ENCODE data around the gene JAM3.

Gene JAM3

DNA sequence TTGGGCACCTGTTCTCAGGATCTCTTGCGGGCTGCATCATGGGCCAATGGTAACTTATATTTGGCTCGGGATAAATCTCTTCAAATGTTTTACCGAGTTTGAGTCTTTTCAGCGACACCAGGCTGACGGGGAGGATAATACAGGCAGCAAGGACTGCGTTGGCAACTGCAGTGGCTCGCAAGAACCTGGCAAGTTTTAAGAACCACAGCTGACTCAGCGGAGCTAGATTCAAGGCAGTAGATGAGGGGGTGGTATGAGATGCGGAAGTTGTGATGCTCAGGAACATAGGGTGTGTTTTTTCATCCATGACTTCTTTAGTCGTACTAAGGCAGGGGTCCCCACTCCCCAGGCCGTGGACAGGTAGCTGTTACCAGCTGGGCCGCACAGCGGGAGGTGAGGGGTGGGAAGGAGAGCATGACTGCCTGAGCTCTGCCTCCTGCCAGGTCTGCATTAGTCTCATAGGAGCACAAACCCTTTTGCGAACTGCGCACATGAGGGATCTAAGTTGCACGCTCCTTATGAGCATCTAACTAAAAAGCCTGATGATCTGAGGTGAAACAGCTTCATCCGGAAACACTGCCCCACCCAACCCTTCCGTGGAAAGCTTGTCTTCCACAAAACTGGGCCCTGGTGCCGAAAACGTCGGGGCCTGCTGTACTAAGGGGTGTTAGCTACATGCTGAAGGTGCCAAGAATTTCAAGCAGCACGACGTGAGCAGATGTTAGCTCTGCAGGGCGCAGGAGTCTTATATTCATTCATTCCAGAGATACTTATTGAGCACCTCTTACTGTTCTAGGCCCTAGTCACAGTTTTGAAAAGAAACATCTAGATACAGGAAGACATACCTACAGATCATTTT, 6.4 kb upstream of the JAM3 start:
- DNase-seq, result no peak
- Mint-ChIP-seq H3K4me1 (peaks cover 33% of the 10 kb centered on the region), H3K4me3 (no peak overlapping the region), H3K27ac (no peak overlapping the region), H3K36me3 (peaks cover 4% of the 10 kb centered on the region), H3K27me3 (peaks cover 74% of the 10 kb centered on the region), H3K9me3 (no peaks in the 10 kb centered on the region)
- CTCF ChIA-PET, result interaction anchor here (1.1 to 4.6 kb wide), 3 partner anchors 11 to 77 kb away, joined by 3 to 32 read pairs (median 5); no protein-coding TSS in a partner anchor

DNA sequence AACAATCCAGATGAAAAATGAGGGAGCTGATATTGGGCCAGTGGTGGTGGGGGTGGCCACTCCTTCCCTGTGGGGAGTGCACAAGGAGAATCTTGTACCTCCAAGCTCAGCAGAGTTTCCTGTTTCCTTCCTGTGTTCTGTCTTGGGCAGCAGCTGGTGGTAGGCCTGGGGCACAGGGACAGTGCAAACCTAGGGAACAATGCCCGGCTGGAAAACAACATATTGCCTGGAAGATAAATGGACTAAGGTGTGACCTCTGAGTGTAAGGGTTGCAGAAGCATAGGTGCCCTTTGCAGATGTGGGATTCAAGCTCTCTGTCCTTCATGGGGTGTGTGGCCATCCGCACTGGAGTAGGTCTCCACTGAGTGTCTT, 5.8 kb upstream of the JAM3 start:
- peaks cover under 1% of the 10 kb centered on the region for H3K36me3 Mint-ChIP-seq
- peaks cover 69% of the 10 kb centered on the region for H3K27me3 Mint-ChIP-seq
- H3K9me3 Mint-ChIP-seq, result no peaks in the 10 kb centered on the region
- no peak overlapping the region for H3K27ac Mint-ChIP-seq
- CTCF ChIA-PET, result interaction anchor here (1.2 to 4.6 kb wide), 3 partner anchors 10 to 35 kb away, joined by 4 to 32 read pairs (median 5); no protein-coding TSS in a partner anchor
- H3K4me1 Mint-ChIP-seq, result peaks cover 27% of the 10 kb centered on the region
- no peak overlapping the region for H3K4me3 Mint-ChIP-seq
- DNase-seq, result no peak

DNA sequence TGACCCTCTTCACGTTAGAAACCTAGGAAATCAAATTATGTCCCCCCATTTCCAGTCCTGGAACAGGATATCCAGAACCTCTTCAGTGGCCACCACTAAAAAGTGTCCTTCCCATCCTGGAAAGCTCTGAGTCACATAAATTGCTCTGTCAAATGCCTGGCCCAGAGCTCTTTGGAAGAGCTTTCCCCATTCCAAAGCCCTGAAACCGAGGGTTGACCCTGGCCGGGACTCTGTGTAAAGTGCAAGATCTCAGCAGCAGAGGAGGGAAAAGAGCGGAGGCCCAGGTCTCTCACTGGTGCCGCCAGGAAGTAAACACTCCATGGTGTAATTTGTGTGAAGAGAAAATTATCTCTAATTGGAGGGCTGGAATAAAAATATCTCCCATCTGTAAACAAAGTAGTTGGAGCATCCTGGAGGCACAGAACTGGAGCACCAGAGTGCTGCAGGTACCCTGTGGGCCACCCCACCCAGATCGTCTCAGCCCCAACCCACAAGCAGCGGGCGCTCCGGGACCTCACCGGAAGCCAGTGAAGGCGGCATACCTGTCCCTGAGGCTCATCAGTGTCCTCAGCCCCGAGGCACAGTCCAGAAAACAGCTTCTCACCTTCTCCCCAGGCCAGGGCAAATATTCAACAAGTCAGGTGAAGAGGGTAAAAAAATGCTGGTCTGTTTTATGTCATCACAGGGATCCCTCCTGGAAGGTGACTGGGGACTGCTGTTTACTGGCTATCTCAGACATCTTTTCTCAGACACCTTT, 4.7 kb upstream of the JAM3 start:
- Mint-ChIP-seq H3K4me3 (no peak overlapping the region), H3K9me3 (no peaks in the 10 kb centered on the region), H3K27ac (no peak overlapping the region), H3K27me3 (peaks cover 69% of the 10 kb centered on the region), H3K36me3 (peaks cover 2% of the 10 kb centered on the region), H3K4me1 (peaks cover 26% of the 10 kb centered on the region)
- CTCF ChIA-PET, result interaction anchor here (1.2 kb wide), 2 partner anchors 8 to 14 kb away, joined by 4 to 6 read pairs; no protein-coding TSS in a partner anchor
- no peak for DNase-seq

DNA sequence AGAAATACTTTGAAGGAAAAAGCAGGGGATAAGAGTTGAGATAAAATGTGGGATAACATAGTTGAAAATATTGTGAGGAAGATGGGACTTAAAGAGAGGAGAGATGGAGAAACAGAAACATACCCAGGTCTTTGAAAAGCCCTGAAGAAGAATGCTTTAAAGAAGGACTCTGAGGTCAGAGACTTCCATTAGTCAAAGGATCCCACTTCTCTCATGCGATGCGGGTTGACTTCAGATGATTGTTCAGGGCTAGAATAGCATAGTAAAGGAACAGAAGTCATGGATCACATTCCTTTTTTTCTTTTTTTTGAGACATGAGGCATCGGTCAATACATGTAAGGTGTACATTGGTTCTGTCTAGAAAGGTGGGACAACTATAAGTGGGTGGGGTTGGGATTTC, 3.5 kb upstream of the JAM3 start:
- H3K9me3 Mint-ChIP-seq, result no peaks in the 10 kb centered on the region
- H3K4me1 Mint-ChIP-seq, result peaks cover 26% of the 10 kb centered on the region
- peaks cover 67% of the 10 kb centered on the region for H3K27me3 Mint-ChIP-seq
- DNase-seq, result no peak
- H3K27ac Mint-ChIP-seq, result no peak overlapping the region
- no peak overlapping the region for H3K4me3 Mint-ChIP-seq
- peaks cover 2% of the 10 kb centered on the region for H3K36me3 Mint-ChIP-seq
- CTCF ChIA-PET, result interaction anchor here (0.7 kb wide), 1 partner anchor 19 kb away, joined by 3 read pairs; no protein-coding TSS in a partner anchor

DNA sequence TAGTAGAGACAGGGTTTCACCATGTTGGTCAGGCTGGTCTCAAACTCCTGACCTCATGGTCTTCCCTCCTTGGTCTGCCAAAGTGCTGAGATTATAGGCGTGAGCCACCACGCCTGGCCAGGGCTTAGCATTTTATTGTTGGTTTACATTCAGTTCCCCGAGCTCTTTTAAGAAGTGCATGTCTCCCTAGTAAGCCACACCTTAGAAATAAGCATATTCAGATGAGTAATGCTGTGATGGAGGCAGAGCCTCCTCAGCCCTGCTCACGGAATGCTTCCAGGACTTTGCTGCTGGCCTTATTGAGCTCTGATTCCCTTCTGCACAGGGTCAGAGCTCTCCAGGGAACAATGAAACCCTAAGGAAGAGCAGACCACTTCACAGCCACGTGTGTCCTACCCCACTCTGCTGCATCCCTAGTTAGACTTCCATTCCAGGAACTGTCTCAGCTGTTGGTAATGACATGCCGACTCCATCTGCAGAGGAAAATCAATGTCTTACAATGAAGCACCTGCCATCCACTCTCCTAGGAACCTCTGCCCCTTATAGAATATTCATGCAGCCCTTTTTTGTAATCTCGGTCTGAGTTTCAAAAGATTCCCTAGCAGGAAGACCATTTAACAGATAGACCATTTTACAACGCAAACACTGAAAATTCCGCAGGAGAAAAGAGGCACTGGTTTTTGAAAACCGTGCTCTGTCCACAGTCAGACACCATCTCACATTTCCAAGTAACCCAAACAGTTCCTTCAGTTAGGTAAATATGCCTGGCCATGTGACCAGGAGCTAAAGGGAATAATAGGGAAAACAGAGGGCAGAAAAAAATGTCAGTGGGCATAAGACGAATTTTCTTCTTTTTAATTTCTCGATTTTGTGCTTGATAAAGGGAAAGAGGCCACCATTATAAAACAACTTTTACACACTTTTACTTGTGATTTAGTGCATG, 1.7 kb upstream of the JAM3 start:
- no peak overlapping the region for H3K4me3 Mint-ChIP-seq
- H3K27ac Mint-ChIP-seq, result no peak overlapping the region
- CTCF ChIA-PET, result interaction anchor here (0.8 to 2.7 kb wide), 4 partner anchors 9 to 140 kb away, joined by 3 to 10 read pairs (median 4); no protein-coding TSS in a partner anchor
- H3K4me1 Mint-ChIP-seq, result peaks cover 21% of the 10 kb centered on the region
- peaks cover 74% of the 10 kb centered on the region for H3K27me3 Mint-ChIP-seq
- no peak for DNase-seq
- no peaks in the 10 kb centered on the region for H3K9me3 Mint-ChIP-seq
- H3K36me3 Mint-ChIP-seq, result peaks cover 2% of the 10 kb centered on the region

DNA sequence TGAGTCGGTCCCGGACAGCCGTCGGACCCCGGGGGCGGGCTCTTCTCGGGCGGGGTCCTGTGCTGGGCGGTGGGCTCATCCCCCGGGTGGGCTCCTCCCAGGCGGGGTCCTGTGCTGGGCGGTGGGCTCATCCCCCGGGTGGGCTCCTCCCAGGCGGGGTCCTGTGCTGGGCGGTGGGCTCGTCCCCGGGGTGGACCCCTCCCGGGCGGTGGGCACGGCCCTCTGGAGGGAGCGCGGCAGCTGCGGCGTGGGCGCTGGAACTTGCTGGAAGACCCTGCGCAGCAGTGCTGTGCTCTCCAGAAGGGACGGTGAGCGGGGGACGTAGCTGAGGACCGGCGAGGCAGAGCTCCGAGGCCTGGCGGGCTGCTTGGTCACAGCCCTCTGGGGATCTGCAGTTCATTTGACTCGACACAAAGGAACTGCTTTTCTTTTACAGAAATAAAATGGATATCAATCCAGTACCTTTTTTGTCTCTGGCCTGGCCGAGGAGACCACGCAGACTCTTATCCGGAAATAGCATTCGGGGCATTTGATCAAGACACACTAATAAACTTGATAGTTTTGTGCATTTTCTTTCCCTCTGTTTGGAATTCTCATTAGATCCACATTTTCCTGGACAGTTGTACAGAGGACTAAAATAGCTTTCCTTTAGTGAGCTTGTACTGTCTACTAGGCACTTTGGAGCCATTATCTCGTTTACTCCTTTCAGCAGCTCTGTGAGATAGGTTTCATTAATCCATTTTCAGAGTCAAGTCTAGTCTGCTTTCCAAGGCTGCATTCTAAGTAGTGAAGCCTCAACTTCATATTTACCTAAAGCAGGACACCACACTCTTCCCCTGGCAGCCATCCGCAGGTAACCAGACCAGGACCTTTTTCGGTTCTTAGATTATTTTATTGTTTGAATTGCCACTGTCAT, 812 bp downstream of the JAM3 start:
- CTCF ChIA-PET, result interaction anchor here (0.7 to 2.7 kb wide), 6 partner anchors 13 to 142 kb away, joined by 3 to 10 read pairs (median 5); no protein-coding TSS in a partner anchor
- DNase-seq, result no peak
- Mint-ChIP-seq H3K4me1 (peaks cover 14% of the 10 kb centered on the region), H3K9me3 (no peaks in the 10 kb centered on the region), H3K27me3 (peaks cover 76% of the 10 kb centered on the region), H3K36me3 (peaks cover 2% of the 10 kb centered on the region), H3K27ac (no peak overlapping the region), H3K4me3 (peak overlapping the region; percentile 53)

DNA sequence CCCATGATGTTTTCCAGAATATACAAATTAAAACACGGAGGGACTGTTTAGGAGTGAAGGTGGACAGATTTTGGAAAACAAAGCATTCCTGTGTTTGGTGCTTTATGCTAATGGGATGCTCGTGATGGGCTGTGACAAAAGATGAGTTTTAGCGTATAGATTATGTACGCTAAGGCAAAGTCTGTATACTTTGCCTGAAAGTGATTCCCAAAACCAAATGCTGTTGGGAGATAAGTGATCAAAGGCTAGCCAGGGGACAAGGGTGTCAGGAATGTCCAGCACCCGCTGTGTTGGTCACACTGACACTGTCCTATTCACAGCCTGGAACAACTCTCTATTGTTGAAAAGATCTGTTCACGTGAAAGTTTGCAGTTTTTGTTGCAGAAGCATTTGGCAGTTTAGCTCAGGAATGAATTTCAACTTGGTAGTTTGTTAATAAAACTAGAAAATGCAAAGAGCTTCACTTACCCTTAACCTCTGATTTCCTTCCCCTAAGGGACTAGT, 1.5 kb downstream of the JAM3 start:
- H3K4me1 Mint-ChIP-seq, result peaks cover 14% of the 10 kb centered on the region
- H3K4me3 Mint-ChIP-seq, result peak overlapping the region; percentile 21
- peaks cover 76% of the 10 kb centered on the region for H3K27me3 Mint-ChIP-seq
- no peak overlapping the region for H3K27ac Mint-ChIP-seq
- peaks cover 2% of the 10 kb centered on the region for H3K36me3 Mint-ChIP-seq
- no peaks in the 10 kb centered on the region for H3K9me3 Mint-ChIP-seq
- no peak for DNase-seq
- CTCF ChIA-PET, result interaction anchor here (0.7 to 1.7 kb wide), 5 partner anchors 13 to 123 kb away, joined by 3 to 7 read pairs (median 4); no protein-coding TSS in a partner anchor

DNA sequence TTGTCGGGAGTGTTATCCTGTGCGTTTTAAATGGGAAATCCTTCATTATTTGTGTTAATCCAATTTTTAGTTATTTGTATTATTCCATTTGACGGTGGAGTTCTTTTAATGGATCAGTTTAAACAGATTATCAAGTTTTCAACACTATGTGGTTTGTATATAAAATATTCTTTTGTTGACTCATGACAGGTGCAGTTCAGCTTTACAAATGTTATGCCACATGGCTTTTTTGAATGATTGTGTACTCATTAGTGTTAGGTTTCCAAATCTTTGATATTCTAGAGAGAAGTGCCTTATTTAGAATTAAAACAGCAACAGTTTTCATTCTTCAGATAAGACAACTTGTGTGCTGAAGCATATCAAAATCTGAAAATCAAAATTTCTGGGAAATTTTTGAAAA, 2.4 kb downstream of the JAM3 start:
- Mint-ChIP-seq H3K9me3 (no peaks in the 10 kb centered on the region), H3K4me1 (peaks cover 14% of the 10 kb centered on the region), H3K36me3 (peaks cover 2% of the 10 kb centered on the region), H3K27me3 (peaks cover 67% of the 10 kb centered on the region), H3K27ac (no peak overlapping the region), H3K4me3 (no peak overlapping the region)
- no peak for DNase-seq
- CTCF ChIA-PET, result interaction anchor here (1.0 to 1.6 kb wide), 3 partner anchors 14 to 124 kb away, joined by 3 to 7 read pairs (median 3); no protein-coding TSS in a partner anchor

DNA sequence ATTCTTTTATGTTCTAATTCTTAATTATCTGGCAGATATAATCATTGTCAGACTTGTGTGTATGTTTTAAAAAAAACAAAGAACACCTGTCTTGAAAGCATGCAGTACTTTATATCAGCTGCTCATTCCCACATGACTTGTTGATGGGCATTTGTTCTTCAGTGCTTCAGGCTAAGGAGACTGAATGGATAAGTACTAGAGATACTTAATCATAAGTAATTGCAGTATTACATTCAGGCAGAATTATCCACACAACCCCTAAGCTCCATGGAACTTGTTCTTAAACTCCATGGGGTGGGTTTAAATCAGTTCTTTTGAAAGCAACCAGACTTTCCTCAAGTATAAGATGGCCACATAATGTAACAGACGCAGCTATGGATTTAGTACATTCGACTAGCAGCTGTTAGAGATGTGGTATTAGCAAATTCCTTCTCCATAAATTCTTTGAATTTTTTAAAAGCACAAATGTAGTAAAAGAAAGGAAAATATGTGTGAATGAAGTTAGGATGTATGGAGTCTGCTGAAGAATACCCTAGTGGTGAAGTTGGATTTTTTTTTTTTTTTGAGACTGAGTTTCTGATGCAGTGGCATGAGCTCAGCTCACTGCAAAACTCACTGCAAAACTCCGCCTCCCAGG, 3.0 kb downstream of the JAM3 start:
- H3K4me1 Mint-ChIP-seq, result peaks cover 14% of the 10 kb centered on the region
- H3K27me3 Mint-ChIP-seq, result peaks cover 61% of the 10 kb centered on the region
- peaks cover 2% of the 10 kb centered on the region for H3K36me3 Mint-ChIP-seq
- no peak for DNase-seq
- no peak overlapping the region for H3K4me3 Mint-ChIP-seq
- H3K27ac Mint-ChIP-seq, result no peak overlapping the region
- CTCF ChIA-PET, result interaction anchor here (1.0 to 1.1 kb wide), 2 partner anchors 8 to 13 kb away, joined by 3 to 4 read pairs; no protein-coding TSS in a partner anchor
- no peaks in the 10 kb centered on the region for H3K9me3 Mint-ChIP-seq

DNA sequence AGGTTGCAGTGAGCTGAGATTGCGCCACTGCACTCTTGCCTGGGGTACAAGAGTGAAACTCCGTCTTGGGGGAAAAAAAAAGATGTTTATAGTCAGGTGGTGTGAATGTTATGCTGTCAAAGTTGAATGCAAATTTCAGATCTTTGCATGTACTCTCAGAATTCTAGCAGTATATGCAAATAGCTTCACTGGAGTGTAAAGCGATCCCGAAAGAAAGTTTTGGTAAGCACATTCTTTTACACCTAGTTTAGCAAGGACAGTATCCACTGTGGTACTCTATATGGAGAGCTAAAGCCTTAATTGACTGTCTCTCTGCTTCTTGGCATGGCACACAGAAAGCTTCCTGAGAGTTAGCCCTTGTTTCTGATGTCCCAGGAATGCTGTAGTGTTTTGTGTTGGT, 4.0 kb downstream of the JAM3 start:
- H3K27ac Mint-ChIP-seq, result no peak overlapping the region
- peaks cover 2% of the 10 kb centered on the region for H3K36me3 Mint-ChIP-seq
- CTCF ChIA-PET, result interaction anchor here (1.1 kb wide), 1 partner anchor 9 kb away, joined by 4 read pairs; no protein-coding TSS in a partner anchor
- no peaks in the 10 kb centered on the region for H3K9me3 Mint-ChIP-seq
- H3K27me3 Mint-ChIP-seq, result peaks cover 53% of the 10 kb centered on the region
- H3K4me1 Mint-ChIP-seq, result peaks cover 14% of the 10 kb centered on the region
- H3K4me3 Mint-ChIP-seq, result no peak overlapping the region
- DNase-seq, result no peak

DNA sequence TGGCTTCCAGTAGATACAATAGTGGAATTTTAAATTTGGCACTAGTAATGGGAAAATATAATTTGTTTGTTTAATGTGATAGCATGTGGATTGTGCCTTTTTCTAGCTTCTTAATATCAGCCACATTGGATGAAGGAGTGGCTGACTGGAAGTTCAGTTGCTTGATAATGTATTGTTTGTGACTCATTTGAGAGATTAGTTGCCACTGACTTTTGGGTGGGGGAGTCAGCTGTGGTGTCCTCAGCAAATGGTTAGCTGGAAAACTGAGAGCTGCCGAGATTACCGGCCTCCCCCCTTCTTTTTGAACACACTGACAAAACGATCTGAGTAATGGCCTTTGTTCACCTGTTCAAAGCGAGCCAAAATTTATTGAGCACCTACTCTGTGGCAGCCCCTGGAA, 5.5 kb downstream of the JAM3 start:
- CTCF ChIA-PET, result no interaction called here
- Mint-ChIP-seq H3K27me3 (peaks cover 42% of the 10 kb centered on the region), H3K36me3 (no peaks in the 10 kb centered on the region), H3K4me1 (peaks cover 6% of the 10 kb centered on the region), H3K9me3 (no peaks in the 10 kb centered on the region), H3K27ac (no peak overlapping the region), H3K4me3 (no peak overlapping the region)
- no peak for DNase-seq

DNA sequence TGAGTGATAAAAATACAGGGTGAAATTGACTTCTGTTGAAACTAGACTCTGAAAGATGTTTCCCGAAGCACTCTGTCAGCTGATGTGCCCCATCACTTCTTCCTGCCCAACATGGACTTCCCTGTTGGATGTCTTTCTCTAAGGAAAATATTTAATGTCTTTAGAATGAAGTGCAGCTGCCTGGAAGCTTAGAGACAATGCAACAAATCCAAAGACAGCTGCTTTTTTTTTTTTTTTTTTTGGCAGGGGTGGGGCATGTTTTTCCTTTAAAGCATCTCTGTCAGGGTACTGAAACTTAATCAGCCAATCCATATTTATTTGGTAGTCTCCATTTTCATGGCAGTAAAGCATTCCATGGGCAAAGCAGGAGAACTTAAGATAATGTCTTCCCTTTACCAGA, 5.9 kb downstream of the JAM3 start:
- Mint-ChIP-seq H3K36me3 (no peaks in the 10 kb centered on the region), H3K4me1 (peaks cover 4% of the 10 kb centered on the region), H3K4me3 (no peak overlapping the region), H3K27ac (no peak overlapping the region), H3K27me3 (peaks cover 39% of the 10 kb centered on the region), H3K9me3 (no peaks in the 10 kb centered on the region)
- CTCF ChIA-PET, result no interaction called here
- no peak for DNase-seq

Measured in activated naive CD4-positive, alpha-beta T cell treated with anti-CD3 and anti-CD28 coated beads, Interleukin-2, amount 10 ng/mL, durations not matched to agents 7 days and 5 days (primary cell).